A549 (cell line): Measurements from ENCODE around the gene MSH2. TPM values are rescaled to one million over a fixed set of nuclear protein-coding genes. Genes with fewer than 3 reads are reported as not detected.

ENCODE experiments used
- ATAC-seq, 2 experiments: fragments of 200-7000 bp in 1 of 2; fragments of >200 bp in 1 of 2; cut with Nextera tagmentation in 1 of 2; cut with Tn5 transposase in 1 of 2; 3 replicates each; pipeline versions ENCODE4 v1.8.0 to v1.9.1; 2018 to 2020; ENCODE audit warnings: mild to moderate bottlenecking in 1 of 2, moderate library complexity in 1 of 2
- CTCF ChIA-PET: fragments of 300-600 bp; sonication (Branson Sonifier 250); formaldehyde crosslinking; extraction: SDS; loops from one replicate; lab custom pipeline; 2021; ENCODE audit warnings: antibody characterized with exemption, inconsistent platforms; lab: Yijun Ruan, JAX
- POLR2A ChIA-PET: fragments of 350-600 bp; formaldehyde crosslinking; extraction: SDS; loops from one replicate; lab custom pipeline; 2021; ENCODE audit warnings: antibody characterized with exemption, inconsistent platforms; lab: Yijun Ruan, JAX
- DNase-seq, 2 experiments: peaks; one replicate each; pipeline versions ENCODE4 v3.0.0 to v3.0.0-alpha.2; 2011 to 2016; ENCODE audit warnings: low read depth in 1 of 2, low spot score in 1 of 2
- FAIRE-seq: peaks from 2 replicates; lab custom pipeline; 2011; peaks lifted over from hg19 to GRCh38; lab: Jason Lieb, UNC
- H3K27ac ChIP-seq, 2 experiments: fragments of >200 bp; sonication (Bioruptor Twin); formaldehyde crosslinking; 3 replicates each; pipeline ENCODE4 v1.5.1; 2016 to 2017
- H3K4me1 ChIP-seq: fragments of >200 bp; sonication (Bioruptor Twin); formaldehyde crosslinking; 3 replicates; pipeline ENCODE4 v1.6.1; 2016
- H3K4me2 ChIP-seq: fragments of >200 bp; sonication (Bioruptor Twin); formaldehyde crosslinking; 3 replicates; pipeline ENCODE4 v1.6.1; 2016
- H3K4me3 ChIP-seq: fragments of >200 bp; sonication (Bioruptor Twin); formaldehyde crosslinking; 3 replicates; pipeline ENCODE4 v1.5.1; 2016
- H3K9me3 ChIP-seq: fragments of >200 bp; sonication (Bioruptor Twin); formaldehyde crosslinking; 3 replicates; pipeline ENCODE4 v1.6.1; 2016
- CBX8 ChIP-seq: fragments of 200-600 bp; sonication (generic); IDR thresholded peaks from 2 replicates; pipeline ENCODE4 v1.6.1; 2016
- CHD2 ChIP-seq: fragments of 150-350 bp; IDR thresholded peaks from 2 replicates; pipeline ENCODE4 v1.6.1; 2014; ENCODE audit warnings: low read length; ENCODE audit not compliant: partially characterized antibody
- CHD4 ChIP-seq: fragments of 200-600 bp; sonication (generic); IDR thresholded peaks from 2 replicates; pipeline ENCODE4 v1.6.1; 2016; ENCODE audit warnings: antibody characterized with exemption, mild to moderate bottlenecking, borderline replicate concordance
- ESRRA ChIP-seq: fragments of 150-350 bp; IDR thresholded peaks from 2 replicates; pipeline ENCODE4 v1.6.1; 2014; ENCODE audit warnings: mild to moderate bottlenecking, low read length, borderline replicate concordance
- FOXS1 ChIP-seq: fragments of 250-450 bp; sonication (Bioruptor Pico); IDR thresholded peaks from 2 replicates; pipeline ENCODE4 v1.5.0; 2020; ENCODE audit warnings: mild to moderate bottlenecking, moderate library complexity
- GATA3 ChIP-seq: IDR thresholded peaks from 2 replicates; pipeline ENCODE4 v1.6.1; 2012; ENCODE audit warnings: borderline replicate concordance
- HDAC2 ChIP-seq: fragments of 200-600 bp; sonication (generic); IDR thresholded peaks from 2 replicates; pipeline ENCODE4 v1.6.1; 2016
- HEYL ChIP-seq: fragments of 250-450 bp; sonication (Bioruptor Pico); IDR thresholded peaks from 2 replicates; pipeline ENCODE4 v1.8.0; 2021; ENCODE audit warnings: mild to moderate bottlenecking, moderate library complexity
- HOXA7 ChIP-seq: fragments of 250-450 bp; sonication (Bioruptor Pico); IDR thresholded peaks from 2 replicates; pipeline ENCODE4 v1.5.0; 2020; ENCODE audit warnings: mild to moderate bottlenecking, moderate library complexity
- HOXB5 ChIP-seq: fragments of 250-450 bp; sonication (Bioruptor Pico); IDR thresholded peaks from 2 replicates; pipeline ENCODE4 v1.5.0; 2020; ENCODE audit warnings: mild to moderate bottlenecking, moderate library complexity
- JUNB ChIP-seq: fragments of >200 bp; sonication (Bioruptor Twin); formaldehyde crosslinking; IDR thresholded peaks from 2 replicates; pipeline ENCODE4 v1.6.1; 2016
- KDM1A ChIP-seq: fragments of 200-600 bp; sonication (generic); IDR thresholded peaks from 2 replicates; pipeline ENCODE4 v1.6.1; 2016; ENCODE audit warnings: low read depth, mild to moderate bottlenecking
- MAFK ChIP-seq: fragments of 450-650 bp; IDR thresholded peaks from 2 replicates; pipeline ENCODE4 v1.6.1; 2014; ENCODE audit not compliant: partially characterized antibody
- MAZ ChIP-seq: fragments of 150-350 bp; IDR thresholded peaks from 2 replicates; pipeline ENCODE4 v1.6.1; 2014; ENCODE audit warnings: antibody characterized with exemption, low read depth, low read length, borderline replicate concordance
- MYC ChIP-seq: IDR thresholded peaks from 2 replicates; pipeline ENCODE4 v1.6.1; 2012; ENCODE audit warnings: mild to moderate bottlenecking, inconsistent platforms, low read length, improper control_type of control experiment, borderline replicate concordance
- NFE2L2 ChIP-seq: fragments of 150-350 bp; conservative IDR thresholded peaks from 2 replicates; pipeline ENCODE4 v1.6.1; 2014; ENCODE audit warnings: low read length
- NPAS2 ChIP-seq: fragments of 250-450 bp; sonication (Bioruptor Pico); IDR thresholded peaks from 2 replicates; pipeline ENCODE4 v1.8.0; 2022; ENCODE audit warnings: mild to moderate bottlenecking, moderate library complexity, borderline replicate concordance
- NR3C1 ChIP-seq: fragments of >200 bp; sonication (Bioruptor Twin); formaldehyde crosslinking; IDR thresholded peaks from 3 replicates; pipeline ENCODE4 v1.6.1; 2017
- PHF8 ChIP-seq: fragments of 200-600 bp; sonication (generic); IDR thresholded peaks from 2 replicates; pipeline ENCODE4 v1.6.1; 2016; ENCODE audit warnings: low read depth, mild to moderate bottlenecking, antibody characterized with exemption, moderate library complexity, borderline replicate concordance
- POLR2A ChIP-seq: IDR thresholded peaks from 2 replicates; pipeline ENCODE4 v1.6.1; 2012; ENCODE audit warnings: mild to moderate bottlenecking, low read length
- POLR2AphosphoS2 ChIP-seq: conservative IDR thresholded peaks from 2 replicates; pipeline ENCODE4 v1.6.1; 2012; ENCODE audit warnings: low read length, improper control_type of control experiment, inconsistent platforms
- RAD21 ChIP-seq, 2 experiments: fragments of >200 bp in 1 of 2; sonication (Bioruptor Twin) in 1 of 2; formaldehyde crosslinking in 1 of 2; IDR thresholded peaks in 1 of 2; conservative IDR thresholded peaks in 1 of 2; 2 replicates in 1 of 2; 3 replicates in 1 of 2; pipeline ENCODE4 v1.6.1; 2012 to 2018; ENCODE audit warnings: inconsistent platforms in 1 of 2
- RNF2 ChIP-seq: fragments of 200-600 bp; sonication (generic); IDR thresholded peaks from 2 replicates; pipeline ENCODE4 v1.6.1; 2016; ENCODE audit warnings: low read depth, mild to moderate bottlenecking, antibody characterized with exemption, moderate library complexity, borderline replicate concordance
- TFCP2L1 ChIP-seq: fragments of 250-450 bp; sonication (Bioruptor Pico); IDR thresholded peaks from 2 replicates; pipeline ENCODE4 v1.5.0; 2021; ENCODE audit warnings: mild to moderate bottlenecking
- TP53 ChIP-seq: fragments of 250-450 bp; sonication (Bioruptor Pico); IDR thresholded peaks from 2 replicates; pipeline ENCODE4 v1.5.0; 2021; ENCODE audit warnings: mild to moderate bottlenecking, moderate library complexity
- ZC3H11A ChIP-seq: fragments of 450-650 bp; IDR thresholded peaks from 2 replicates; pipeline ENCODE4 v1.6.1; 2014; ENCODE audit warnings: antibody characterized with exemption, mild to moderate bottlenecking
- ZFP36 ChIP-seq: fragments of 450-650 bp; IDR thresholded peaks from 2 replicates; pipeline ENCODE4 v1.6.1; 2014; ENCODE audit warnings: borderline replicate concordance; ENCODE audit not compliant: partially characterized antibody
- ZSCAN20 ChIP-seq: fragments of 250-450 bp; sonication (Bioruptor Pico); IDR thresholded peaks from 2 replicates; pipeline ENCODE4 v1.8.0; 2022; ENCODE audit warnings: mild to moderate bottlenecking, moderate library complexity
- WGBS: methylation state at CpG from one replicate; pipeline ENCODE4 v1.1.6; 2017; ENCODE audit errors: missing lambda C conversion rate; 5-methylcytosine and 5-hydroxymethylcytosine counted together
- polyA plus RNA-seq, 4 experiments: library from polyadenylated mRNA; depleted of rRNA in 3 of 4; stranded (reverse); fragments of >200 nt; fragmentation: RNase III in 1 of 4; extraction: RNeasy Plus Mini Kit Qiagen cat#74134 plus additional on column Dnase treatment in 1 of 4; gene quantifications; 2 replicates in 3 of 4; 3 replicates in 1 of 4; pipeline ENCODE4 v1.2.3, GENCODE V29; 2011 to 2017
- TF ChIP-seq, protein P1 (sequence below): fragments of 250-450 bp; sonication (Bioruptor Pico); IDR thresholded peaks from 2 replicates; pipeline ENCODE4 v1.5.0; 2021; ENCODE audit warnings: mild to moderate bottlenecking, moderate library complexity, borderline replicate concordance
- TF ChIP-seq, protein P2 (sequence below): fragments of >200 bp; sonication (Bioruptor Twin); formaldehyde crosslinking; IDR thresholded peaks from 3 replicates; pipeline ENCODE4 v1.5.1; 2016
- TF ChIP-seq, protein P3 (sequence below): IDR thresholded peaks from 2 replicates; pipeline ENCODE4 v1.6.1; 2012; ENCODE audit warnings: low read depth, borderline replicate concordance
- TF ChIP-seq, protein P4 (sequence below): fragments of 250-450 bp; sonication (Bioruptor Pico); IDR thresholded peaks from 2 replicates; pipeline ENCODE4 v1.5.0; 2020; ENCODE audit warnings: low read depth, mild to moderate bottlenecking, moderate library complexity
- TF ChIP-seq, protein P5 (sequence below): fragments of >200 bp; sonication (Bioruptor Twin); formaldehyde crosslinking; IDR thresholded peaks from 2 replicates; pipeline ENCODE4 v1.6.1; 2016
- TF ChIP-seq, protein P6 (sequence below): fragments of 450-650 bp; IDR thresholded peaks from 2 replicates; pipeline ENCODE4 v1.6.1; 2014; ENCODE audit warnings: antibody characterized with exemption

MSH2 gene
- polyA plus RNA-seq, 2 of the 4 experiments (the other 2 are of a cell fraction): 52.8 to 59.0 TPM

DNA sequence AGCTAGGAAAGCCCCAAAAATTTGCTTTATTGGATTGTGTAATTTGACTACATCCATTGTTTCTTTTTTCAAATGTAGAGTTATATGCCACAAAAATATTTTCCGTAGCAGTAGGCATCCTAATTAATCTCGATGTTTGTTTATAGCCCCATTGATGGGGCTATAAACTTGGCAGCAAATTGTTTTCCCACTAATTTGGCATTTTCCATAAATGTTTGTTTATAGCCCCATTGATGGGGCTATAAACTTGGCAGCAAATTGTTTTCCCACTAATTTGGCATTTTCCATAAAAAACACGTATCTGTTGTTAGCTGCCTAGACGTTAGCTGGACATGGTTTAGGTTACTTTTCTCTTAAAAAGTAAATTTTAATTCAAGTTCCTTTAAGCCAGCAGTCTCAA, 23.8 kb downstream of the MSH2 start:
- FAIRE-seq: no peak
- no peak for ATAC-seq
- H3K9me3 ChIP-seq: no peaks in the 10 kb centered on the region
- DNase-seq: no peak
- 88% methylated on average over 4 of the region's 4 CpGs for WGBS
- TF ChIP-seq HEYL (CRISPR knock-in tag) (no peak), FOXS1 (no peak), NFE2L2 (no peak), ESRRA (no peak), NR3C1 (no peak), RNF2 (no peak), POLR2A (no peak), PHF8 (no peak), POLR2AphosphoS2 (no peak), JUNB (no peak), CBX8 (no peak), MYC (no peak), ZSCAN20 (CRISPR knock-in tag) (no peak), MAZ (no peak), CHD4 (no peak)
- TF ChIP-seq, protein P1, sequence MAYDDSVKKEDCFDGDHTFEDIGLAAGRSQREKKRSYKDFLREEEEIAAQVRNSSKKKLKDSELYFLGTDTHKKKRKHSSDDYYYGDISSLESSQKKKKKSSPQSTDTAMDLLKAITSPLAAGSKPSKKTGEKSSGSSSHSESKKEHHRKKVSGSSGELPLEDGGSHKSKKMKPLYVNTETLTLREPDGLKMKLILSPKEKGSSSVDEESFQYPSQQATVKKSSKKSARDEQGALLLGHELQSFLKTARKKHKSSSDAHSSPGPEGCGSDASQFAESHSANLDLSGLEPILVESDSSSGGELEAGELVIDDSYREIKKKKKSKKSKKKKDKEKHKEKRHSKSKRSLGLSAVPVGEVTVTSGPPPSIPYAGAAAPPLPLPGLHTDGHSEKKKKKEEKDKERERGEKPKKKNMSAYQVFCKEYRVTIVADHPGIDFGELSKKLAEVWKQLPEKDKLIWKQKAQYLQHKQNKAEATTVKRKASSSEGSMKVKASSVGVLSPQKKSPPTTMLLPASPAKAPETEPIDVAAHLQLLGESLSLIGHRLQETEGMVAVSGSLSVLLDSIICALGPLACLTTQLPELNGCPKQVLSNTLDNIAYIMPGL (CRISPR knock-in tag): no peak
- TF ChIP-seq, protein P2, sequence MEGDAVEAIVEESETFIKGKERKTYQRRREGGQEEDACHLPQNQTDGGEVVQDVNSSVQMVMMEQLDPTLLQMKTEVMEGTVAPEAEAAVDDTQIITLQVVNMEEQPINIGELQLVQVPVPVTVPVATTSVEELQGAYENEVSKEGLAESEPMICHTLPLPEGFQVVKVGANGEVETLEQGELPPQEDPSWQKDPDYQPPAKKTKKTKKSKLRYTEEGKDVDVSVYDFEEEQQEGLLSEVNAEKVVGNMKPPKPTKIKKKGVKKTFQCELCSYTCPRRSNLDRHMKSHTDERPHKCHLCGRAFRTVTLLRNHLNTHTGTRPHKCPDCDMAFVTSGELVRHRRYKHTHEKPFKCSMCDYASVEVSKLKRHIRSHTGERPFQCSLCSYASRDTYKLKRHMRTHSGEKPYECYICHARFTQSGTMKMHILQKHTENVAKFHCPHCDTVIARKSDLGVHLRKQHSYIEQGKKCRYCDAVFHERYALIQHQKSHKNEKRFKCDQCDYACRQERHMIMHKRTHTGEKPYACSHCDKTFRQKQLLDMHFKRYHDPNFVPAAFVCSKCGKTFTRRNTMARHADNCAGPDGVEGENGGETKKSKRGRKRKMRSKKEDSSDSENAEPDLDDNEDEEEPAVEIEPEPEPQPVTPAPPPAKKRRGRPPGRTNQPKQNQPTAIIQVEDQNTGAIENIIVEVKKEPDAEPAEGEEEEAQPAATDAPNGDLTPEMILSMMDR: no peak
- TF ChIP-seq, protein P3, sequence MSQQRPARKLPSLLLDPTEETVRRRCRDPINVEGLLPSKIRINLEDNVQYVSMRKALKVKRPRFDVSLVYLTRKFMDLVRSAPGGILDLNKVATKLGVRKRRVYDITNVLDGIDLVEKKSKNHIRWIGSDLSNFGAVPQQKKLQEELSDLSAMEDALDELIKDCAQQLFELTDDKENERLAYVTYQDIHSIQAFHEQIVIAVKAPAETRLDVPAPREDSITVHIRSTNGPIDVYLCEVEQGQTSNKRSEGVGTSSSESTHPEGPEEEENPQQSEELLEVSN: no peak
- TF ChIP-seq, protein P4, sequence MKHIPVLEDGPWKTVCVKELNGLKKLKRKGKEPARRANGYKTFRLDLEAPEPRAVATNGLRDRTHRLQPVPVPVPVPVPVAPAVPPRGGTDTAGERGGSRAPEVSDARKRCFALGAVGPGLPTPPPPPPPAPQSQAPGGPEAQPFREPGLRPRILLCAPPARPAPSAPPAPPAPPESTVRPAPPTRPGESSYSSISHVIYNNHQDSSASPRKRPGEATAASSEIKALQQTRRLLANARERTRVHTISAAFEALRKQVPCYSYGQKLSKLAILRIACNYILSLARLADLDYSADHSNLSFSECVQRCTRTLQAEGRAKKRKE (CRISPR knock-in tag): no peak
- TF ChIP-seq, all 56 proteins: peak for 0
- H3K4me1 ChIP-seq: peaks cover 16% of the 10 kb centered on the region; the same call in 2 of the 3 replicates
- no peak overlapping the region for H3K4me2 ChIP-seq
- H3K27ac ChIP-seq: no peak overlapping the region
- POLR2A ChIA-PET: interaction anchor here (0.6 kb wide), 1 partner anchor 12 kb away, joined by 6 read pairs; no protein-coding TSS in a partner anchor
- CTCF ChIA-PET: interaction anchor here (0.9 to 2.6 kb wide), 6 partner anchors 8 to 341 kb away, joined by 3 to 19 read pairs (median 6); no protein-coding TSS in a partner anchor
- H3K4me3 ChIP-seq: no peak overlapping the region

DNA sequence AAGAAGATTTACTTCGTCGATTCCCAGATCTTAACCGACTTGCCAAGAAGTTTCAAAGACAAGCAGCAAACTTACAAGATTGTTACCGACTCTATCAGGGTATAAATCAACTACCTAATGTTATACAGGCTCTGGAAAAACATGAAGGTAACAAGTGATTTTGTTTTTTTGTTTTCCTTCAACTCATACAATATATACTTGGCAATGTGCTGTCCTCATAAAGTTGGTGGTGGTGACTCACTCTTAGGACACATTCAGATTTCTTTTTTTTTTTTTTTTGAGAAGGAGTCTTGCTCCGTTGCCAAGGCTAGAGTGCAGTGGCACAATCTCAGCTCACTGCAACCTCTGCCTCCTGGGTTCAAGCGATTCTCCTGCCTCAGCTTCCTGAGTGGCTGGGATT, 26.8 kb downstream of the MSH2 start:
- POLR2A ChIA-PET: no interaction called here
- no peak for FAIRE-seq
- Histone ChIP-seq H3K4me3 (no peak overlapping the region), H3K4me1 (peaks cover 4% of the 10 kb centered on the region; the same call in 1 of the 3 replicates)
- CTCF ChIA-PET: interaction anchor here (0.6 to 2.3 kb wide), 3 partner anchors 18 to 902 kb away, joined by 3 to 13 read pairs (median 3); no protein-coding TSS in a partner anchor
- TF ChIP-seq RAD21 (conservative IDR thresholded peaks at IDR 0.05 in 1 of 2, IDR thresholded peaks at IDR 0.05 in 1 of 2) (no peak), NPAS2 (CRISPR knock-in tag) (no peak), ZFP36 (no peak), GATA3 (no peak), HDAC2 (no peak), HOXB5 (CRISPR knock-in tag) (no peak), TFCP2L1 (CRISPR knock-in tag) (no peak), NFE2L2 (no peak), HEYL (CRISPR knock-in tag) (no peak), MAFK (no peak), POLR2A (no peak), CHD2 (no peak), KDM1A (no peak), TP53 (CRISPR knock-in tag) (no peak), CBX8 (no peak), ZC3H11A (no peak), ZSCAN20 (CRISPR knock-in tag) (no peak), HOXA7 (no peak)
- TF ChIP-seq, protein P5, sequence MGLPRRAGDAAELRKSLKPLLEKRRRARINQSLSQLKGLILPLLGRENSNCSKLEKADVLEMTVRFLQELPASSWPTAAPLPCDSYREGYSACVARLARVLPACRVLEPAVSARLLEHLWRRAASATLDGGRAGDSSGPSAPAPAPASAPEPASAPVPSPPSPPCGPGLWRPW: no peak
- TF ChIP-seq, protein P6, sequence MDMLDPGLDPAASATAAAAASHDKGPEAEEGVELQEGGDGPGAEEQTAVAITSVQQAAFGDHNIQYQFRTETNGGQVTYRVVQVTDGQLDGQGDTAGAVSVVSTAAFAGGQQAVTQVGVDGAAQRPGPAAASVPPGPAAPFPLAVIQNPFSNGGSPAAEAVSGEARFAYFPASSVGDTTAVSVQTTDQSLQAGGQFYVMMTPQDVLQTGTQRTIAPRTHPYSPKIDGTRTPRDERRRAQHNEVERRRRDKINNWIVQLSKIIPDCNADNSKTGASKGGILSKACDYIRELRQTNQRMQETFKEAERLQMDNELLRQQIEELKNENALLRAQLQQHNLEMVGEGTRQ: no peak
- TF ChIP-seq, all 56 proteins: peak for 0
- H3K27ac ChIP-seq: no peak overlapping the region
- H3K9me3 ChIP-seq: no peaks in the 10 kb centered on the region
- H3K4me2 ChIP-seq: no peak overlapping the region
- 76% methylated on average over 6 of the region's 6 CpGs for WGBS
- peak in 1 of 2 experiments; percentile 65; a peak in 3 of 6 replicates for ATAC-seq
- DNase-seq: peak in 1 of 2 experiments; percentile 17
